Measurements from ENCODE around the gene LEMD1.
"Not testable (repeated sequence)": the region's sequence is repeated elsewhere in the genome, so short reads cannot be mapped to it uniquely, and the experiment has no call there.

The LEMD1 gene

GRCh38 chr1:205429762-205430695 lies 8.2 kb upstream of the LEMD1 start:
- DNase-seq (ENCODE audit: low spot score), result no peak

GRCh38 chr1:205424901-205425600 lies 3.2 kb upstream of the LEMD1 start:
- DNase-seq (ENCODE audit: low spot score), result no peak

- no peak for DNase-seq (ENCODE audit: low spot score)
Observed at GRCh38 chr1:205423814-205424399, 2.1 kb upstream of the LEMD1 start.

- no peak for DNase-seq (ENCODE audit: low spot score)
Observed at GRCh38 chr1:205422993-205423642, 1.3 kb upstream of the LEMD1 start.

- no peak for DNase-seq (ENCODE audit: low spot score)
Observed at GRCh38 chr1:205420938-205421337, 918 bp downstream of the LEMD1 start.

- DNase-seq (ENCODE audit: low spot score), result no peak
Observed at GRCh38 chr1:205417870-205418635, 3.8 kb downstream of the LEMD1 start.

GRCh38 chr1:205416322-205416721 lies 5.5 kb downstream of the LEMD1 start:
- DNase-seq (ENCODE audit: low spot score), result no peak

- DNase-seq (ENCODE audit: low spot score), result no peak
Observed at GRCh38 chr1:205410581-205411298, 11.1 kb downstream of the LEMD1 start.

- no peak for DNase-seq (ENCODE audit: low spot score)
Observed at GRCh38 chr1:205407970-205408369, 13.9 kb downstream of the LEMD1 start.

GRCh38 chr1:205406252-205406651 lies 15.6 kb downstream of the LEMD1 start:
- DNase-seq (ENCODE audit: low spot score), result not testable (repeated sequence)

GRCh38 chr1:205404484-205404883 lies 17.4 kb downstream of the LEMD1 start:
- not testable (repeated sequence) for DNase-seq (ENCODE audit: low spot score)

- no peak for DNase-seq (ENCODE audit: low spot score)
Observed at GRCh38 chr1:205398586-205398985, 23.3 kb downstream of the LEMD1 start.

GRCh38 chr1:205396967-205397616 lies 24.8 kb downstream of the LEMD1 start:
- DNase-seq (ENCODE audit: low spot score), result no peak

GRCh38 chr1:205395616-205396015 lies 26.2 kb downstream of the LEMD1 start:
- no peak for DNase-seq (ENCODE audit: low spot score)

- DNase-seq (ENCODE audit: low spot score), result no peak
Observed at GRCh38 chr1:205392650-205393049, 29.2 kb downstream of the LEMD1 start.

GRCh38 chr1:205391386-205391785 lies 30.5 kb downstream of the LEMD1 start:
- no peak for DNase-seq (ENCODE audit: low spot score)

- no peak for DNase-seq (ENCODE audit: low spot score)
Observed at GRCh38 chr1:205387845-205388244, 34.0 kb downstream of the LEMD1 start.

- DNase-seq (ENCODE audit: low spot score), result not testable (repeated sequence)
Observed at GRCh38 chr1:205382990-205383389, 38.9 kb downstream of the LEMD1 start.

GRCh38 chr1:205382561-205382960 lies 39.3 kb downstream of the LEMD1 start:
- no peak for DNase-seq (ENCODE audit: low spot score)

- DNase-seq (ENCODE audit: low spot score), result no peak
Observed at GRCh38 chr1:205381305-205381704, 40.6 kb downstream of the LEMD1 start.
